Stromal cell of bone marrow (primary cell): ENCODE results near the gene CORO1C.
A peak's percentile ranks its signal among the peaks of the same experiment; 100 is the strongest.
"Not testable (repeated sequence)": the region's sequence is repeated elsewhere in the genome, so short reads cannot be mapped to it uniquely, and the experiment has no call there.

Experiments used
- DNase-seq: peaks from one replicate; pipeline ENCODE4 v3.0.0-alpha.2; 2012; ENCODE audit warnings: low read depth

Gene CORO1C

GRCh38 chr12:108633534-108634248, 97.6 kb downstream of the CORO1C start, which contains the start of gene SELPLG:
Gene SELPLG (minus strand): TSS chr12:108633894. CDS start chr12:108624307, 9,587 bp downstream.
- DNase-seq, result no peak

- DNase-seq, result no peak
Observed at GRCh38 chr12:108633081-108633533, 98.2 kb downstream of the CORO1C start.

DNA sequence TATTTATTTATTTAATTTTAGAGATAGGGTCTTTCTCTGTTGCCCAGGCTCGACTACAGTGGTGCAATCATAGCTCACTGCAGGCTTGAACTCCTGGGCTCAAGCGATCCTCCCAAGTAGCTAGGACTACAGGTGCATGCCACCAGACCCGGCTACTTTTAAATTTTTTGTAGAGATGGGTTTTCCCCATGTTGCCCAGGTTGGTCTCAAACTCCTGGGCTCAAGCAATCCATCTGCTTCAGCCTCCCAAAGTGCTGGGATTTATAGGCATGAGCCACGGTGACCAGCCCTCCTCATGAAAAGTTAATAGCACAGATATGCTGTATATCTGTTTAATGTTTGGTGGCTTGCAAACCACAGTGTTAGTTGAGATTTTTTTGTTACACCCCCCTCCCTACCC, 100.1 kb downstream of the CORO1C start:
- not testable (repeated sequence) for DNase-seq

DNA sequence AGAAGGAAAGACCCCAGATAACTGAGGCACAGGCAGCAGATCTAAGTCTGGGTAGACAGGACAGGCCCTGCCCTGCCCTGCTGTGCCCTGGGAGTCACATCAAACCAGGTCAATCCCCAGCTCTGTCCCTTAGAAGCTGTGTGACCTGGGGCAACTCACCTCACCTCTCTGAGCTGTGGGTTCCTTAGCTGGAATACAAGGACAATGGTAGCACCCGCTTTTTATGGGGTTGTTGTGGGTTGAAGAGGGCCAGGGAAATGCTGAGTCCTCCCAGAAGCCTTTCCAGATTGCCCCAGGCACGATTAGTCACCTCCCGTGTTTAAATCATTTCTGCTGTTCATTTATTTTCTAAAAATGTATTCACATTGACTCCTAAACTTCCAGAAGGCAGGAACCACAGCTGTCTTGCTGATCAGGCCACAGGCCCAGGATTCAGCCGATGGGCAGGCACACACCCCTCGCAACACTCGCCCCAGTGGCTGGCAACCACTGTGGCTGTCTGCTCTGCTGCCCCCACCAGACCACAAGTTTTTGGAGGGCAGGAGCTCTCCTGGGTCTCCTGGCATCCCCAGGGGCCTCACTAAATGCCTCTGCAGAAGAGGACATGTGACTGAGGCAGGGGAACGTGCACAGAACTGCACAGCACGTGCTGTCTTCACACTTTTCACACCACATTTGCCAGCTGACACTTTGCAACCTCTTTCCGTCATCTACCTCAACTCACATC, 100.7 kb downstream of the CORO1C start:
- peak; percentile 59 for DNase-seq

DNA sequence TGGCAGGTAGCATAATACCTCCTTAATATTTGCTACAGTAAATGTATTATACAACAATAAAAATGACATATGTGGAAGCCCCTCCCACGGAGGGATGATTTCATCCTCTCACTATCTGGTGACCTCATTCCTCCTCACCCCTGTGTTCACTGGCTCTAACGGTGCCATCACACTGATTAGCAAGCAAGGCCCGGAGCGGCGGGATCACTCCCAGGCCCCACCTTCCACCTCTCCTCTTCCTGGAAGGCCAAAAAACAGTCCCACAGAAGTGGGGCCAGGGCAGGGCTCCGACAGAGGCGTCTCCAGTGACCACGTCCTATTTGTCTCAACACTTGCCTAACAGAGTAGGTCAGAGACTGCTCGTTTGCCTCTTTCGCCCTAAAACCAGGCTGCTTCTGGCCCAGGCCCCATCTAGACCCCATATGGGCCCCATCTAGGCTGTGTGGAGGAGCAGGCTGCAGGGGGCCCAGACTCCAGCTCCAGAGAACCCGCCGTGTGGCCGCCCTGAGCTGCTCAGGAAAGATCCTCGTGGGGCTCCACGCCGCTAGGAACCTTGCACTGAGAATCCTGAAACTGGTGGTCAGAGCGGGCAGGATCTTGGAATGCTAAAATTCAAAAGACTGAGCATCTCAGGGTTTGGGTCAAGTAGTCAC, 101.4 kb downstream of the CORO1C start:
- DNase-seq, result peak; percentile 73

DNA sequence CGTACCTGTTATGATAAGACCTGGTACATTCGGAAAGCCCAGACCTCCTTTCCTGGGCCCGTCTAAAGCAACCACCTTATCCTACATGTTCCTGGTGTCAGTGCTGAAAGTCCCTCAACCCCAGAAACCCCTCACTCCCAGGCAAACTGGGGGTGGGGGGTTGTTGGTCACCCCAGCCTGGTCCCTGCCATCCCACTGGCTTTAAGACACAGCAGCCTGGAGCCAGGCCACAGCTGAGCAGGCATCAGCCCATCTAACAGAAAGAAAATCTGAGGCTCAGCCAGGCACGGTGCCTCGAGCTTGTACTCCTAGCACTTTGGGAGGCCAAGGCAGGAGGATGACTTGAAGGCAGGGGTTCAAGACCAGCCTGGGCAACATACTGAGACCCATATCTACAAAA, 102.2 kb downstream of the CORO1C start:
- DNase-seq, result no peak

- no peak for DNase-seq
Observed at GRCh38 chr12:108627134-108627920, 104.0 kb downstream of the CORO1C start.

DNA sequence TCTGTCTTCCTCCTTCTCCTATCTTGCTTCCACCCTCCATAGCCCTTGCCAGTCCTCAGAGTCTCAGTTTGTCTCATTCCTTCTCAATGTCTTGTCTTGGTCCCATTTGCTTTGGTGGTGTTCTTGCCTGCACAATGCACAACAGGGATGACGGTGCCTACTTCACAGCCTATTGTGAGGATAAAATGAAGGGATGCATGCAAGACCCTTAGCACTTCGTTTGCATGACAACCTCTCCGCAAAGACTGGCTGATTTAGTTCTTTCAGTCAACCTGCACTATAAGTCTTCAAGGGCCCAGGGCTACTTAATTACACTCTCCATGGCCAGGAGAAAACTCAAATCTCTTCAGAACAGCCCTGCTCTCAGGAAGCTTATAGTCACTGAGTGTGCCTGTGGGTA, 106.1 kb downstream of the CORO1C start:
- DNase-seq, result no peak

GRCh38 chr12:108623577-108623976, 107.7 kb downstream of the CORO1C start:
- no peak for DNase-seq

DNA sequence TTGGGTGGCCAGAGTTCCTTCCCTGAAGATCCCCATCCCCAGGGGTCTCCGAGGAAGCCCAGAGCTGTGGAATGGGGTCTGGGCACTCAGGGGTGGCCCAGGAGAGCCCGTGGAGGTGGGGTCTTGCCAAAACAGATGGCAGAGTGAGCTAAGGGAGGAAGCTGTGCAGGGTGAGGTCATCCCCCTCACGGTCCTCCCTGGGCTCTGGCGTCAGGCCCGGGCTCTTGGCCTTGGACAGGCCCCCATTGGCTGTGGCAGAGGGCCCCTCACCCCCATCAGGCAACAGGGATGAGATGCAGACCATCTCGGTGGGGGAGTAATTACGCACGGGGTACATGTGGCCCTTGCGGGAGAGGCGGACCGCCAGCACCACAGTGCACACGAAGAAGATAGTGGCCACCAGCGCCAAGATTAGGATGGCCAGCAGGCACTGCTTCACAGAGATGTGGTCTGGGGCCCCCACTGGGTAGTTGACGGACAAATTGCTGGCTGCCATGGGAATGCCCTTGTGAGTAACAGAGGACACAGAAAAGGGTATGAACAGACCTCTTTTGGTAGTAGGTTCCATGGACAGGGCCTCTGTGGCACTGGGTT, 108.3 kb downstream of the CORO1C start:
- DNase-seq, result no peak

- DNase-seq, result no peak
Observed at GRCh38 chr12:108622421-108622820, 108.9 kb downstream of the CORO1C start.

GRCh38 chr12:108621161-108621560, 110.2 kb downstream of the CORO1C start:
- no peak for DNase-seq

- DNase-seq, result no peak
Observed at GRCh38 chr12:108620236-108620879, 111.0 kb downstream of the CORO1C start.

- DNase-seq, result no peak
Observed at GRCh38 chr12:108619369-108620160, 111.8 kb downstream of the CORO1C start.

DNA sequence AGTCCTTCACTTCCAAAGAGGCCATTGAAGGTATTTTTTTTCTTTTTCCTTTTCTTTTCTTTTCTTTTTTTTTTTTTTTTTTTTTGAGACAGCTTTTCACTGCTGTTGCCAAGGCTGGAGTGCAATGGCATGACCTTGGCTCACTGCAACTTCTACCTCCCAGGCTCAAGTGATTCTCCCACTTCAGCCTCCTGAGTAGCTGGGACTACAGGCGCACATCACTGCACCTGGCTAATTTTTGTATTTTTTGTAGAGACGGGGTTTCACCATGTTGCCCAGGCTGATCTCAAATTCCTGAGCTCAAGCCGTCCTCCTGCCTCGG, 112.4 kb downstream of the CORO1C start:
- not testable (repeated sequence) for DNase-seq

DNA sequence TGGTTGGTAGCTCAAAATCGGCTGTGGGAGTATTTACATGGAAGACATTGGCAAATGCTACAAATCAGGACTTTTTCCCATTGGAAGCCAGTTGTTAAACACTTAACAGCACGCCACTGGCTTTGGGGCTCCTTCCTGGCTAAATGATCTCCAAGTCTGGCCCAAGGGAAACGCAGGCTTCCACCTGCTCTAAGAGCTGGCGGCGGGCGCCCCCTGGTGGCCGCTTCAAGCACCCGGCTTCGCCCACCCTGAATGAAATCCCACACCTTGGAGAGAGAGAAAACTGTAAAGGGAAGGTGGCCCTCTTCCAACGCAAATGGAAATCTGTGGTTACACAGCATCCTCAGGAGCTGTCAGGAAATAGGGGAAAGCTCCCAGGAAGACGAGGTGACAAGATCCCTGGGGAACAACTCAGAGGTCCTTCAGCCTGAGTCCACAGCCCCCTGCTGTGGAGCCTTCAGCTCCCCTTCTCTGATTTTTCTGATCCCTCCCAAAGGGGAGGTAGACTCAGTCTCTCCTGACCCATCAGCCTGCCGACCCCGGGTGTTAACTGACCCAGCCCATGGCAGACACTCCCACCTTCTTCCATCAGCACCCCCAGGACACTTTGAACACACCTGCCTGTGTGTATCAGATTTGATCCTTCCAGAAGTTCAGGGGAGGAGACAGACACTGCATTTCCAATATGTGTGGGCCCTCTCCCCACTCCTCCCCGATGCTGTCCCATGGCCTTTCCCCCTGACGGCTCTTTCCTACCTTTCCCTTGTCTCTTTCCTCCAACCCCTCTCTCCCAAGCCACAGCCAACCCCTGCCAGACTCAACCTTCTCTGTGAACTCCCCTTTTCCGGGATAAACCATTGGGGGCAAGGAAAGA, 113.0 kb downstream of the CORO1C start:
- DNase-seq, result peak; percentile 76

DNA sequence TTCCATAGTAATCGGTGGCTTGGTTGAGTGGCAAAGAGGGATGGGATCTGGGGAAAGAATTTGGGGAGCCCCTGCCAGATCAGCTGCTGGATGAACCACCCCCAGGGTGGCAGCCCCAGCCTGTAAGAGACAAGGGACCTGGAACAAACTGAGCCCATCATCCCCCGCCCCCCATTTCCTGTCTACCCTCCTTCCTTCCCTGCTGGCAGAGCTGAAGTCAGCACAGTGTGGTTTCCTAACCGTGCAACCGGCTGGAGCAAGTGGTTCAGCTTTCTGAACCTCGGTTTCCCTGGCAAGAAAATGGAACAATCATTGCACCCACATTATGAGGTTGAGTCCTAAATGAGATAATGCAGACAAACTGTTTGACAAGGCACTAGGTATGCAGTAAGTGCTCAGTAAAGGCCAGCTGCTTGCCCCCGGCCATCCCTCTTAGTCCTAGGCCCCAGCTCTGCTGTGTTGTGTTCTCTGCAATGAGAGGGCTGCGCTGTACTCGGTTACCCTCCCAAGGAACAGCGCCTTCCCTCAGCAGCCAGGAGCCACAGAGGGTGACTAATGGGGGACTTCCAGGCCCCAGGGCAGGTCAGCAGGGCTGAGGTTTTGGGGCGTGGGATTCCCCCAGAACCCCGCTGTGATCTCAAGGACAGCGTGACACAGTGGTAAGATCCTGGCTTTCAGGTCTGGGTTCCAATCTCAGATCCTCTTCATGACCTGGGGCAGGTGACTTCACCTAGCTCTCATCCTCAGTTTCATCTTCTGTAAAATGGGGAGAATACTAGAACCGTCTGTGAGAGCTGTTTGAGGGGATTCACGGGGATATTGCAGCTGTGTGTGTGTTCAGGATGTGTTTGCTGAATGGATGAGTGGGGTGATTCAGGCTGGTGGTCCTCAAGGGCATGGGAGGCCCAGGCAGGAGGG, 114.1 kb downstream of the CORO1C start:
- no peak for DNase-seq

GRCh38 chr12:108616359-108616758, 115.0 kb downstream of the CORO1C start:
- DNase-seq, result no peak
